Breast epithelium (tissue), 4 donors: ENCODE results near the gene CHD6. TPM values are rescaled to one million over a fixed set of nuclear protein-coding genes. Genes with fewer than 3 reads are reported as not detected.
A peak's percentile ranks its signal among the peaks of the same experiment; 100 is the strongest.

Source experiments
- DNase-seq, 2 donors: peaks; one replicate each; pipeline ENCODE4 v3.0.0-alpha.2; 2019; ENCODE audit warnings: low spot score in 2 of 2
- H3K27ac ChIP-seq, 2 donors: fragments of 200-600 bp; sonication (generic) in 1 of 2; one replicate each; pipeline ENCODE4 v1.5.1; 2016 to 2019; ENCODE audit warnings: mild to moderate bottlenecking in 1 of 2
- H3K27me3 ChIP-seq, 2 donors: fragments of 200-600 bp; sonication (generic) in 1 of 2; one replicate each; pipeline versions ENCODE4 v1.5.1 to v1.6.0; 2017 to 2019; ENCODE audit warnings: control low read depth in 1 of 2, mild to moderate bottlenecking in 1 of 2
- H3K36me3 ChIP-seq: fragments of 200-600 bp; one replicate; pipeline ENCODE4 v1.5.1; 2019
- H3K4me1 ChIP-seq, 2 donors: fragments of 200-600 bp; sonication (generic); one replicate each; pipeline ENCODE4 v1.5.1; 2016 to 2019; ENCODE audit warnings: control low read depth in 1 of 2
- H3K4me3 ChIP-seq, 3 donors: fragments of 200-600 bp; sonication (generic); 1 replicate in 2 of 3; 2 replicates in 1 of 3; pipeline ENCODE4 v1.5.1; 2016 to 2019; ENCODE audit warnings: mild to moderate bottlenecking in 3 of 3, moderate library complexity in 2 of 3
- H3K9me3 ChIP-seq, 2 donors: fragments of 200-600 bp; sonication (generic) in 1 of 2; one replicate each; pipeline ENCODE4 v1.5.1; 2016 to 2019; ENCODE audit warnings: control low read depth in 1 of 2
- CTCF ChIP-seq, 3 donors: fragments of 450-650 bp; IDR thresholded peaks; one replicate each; pipeline ENCODE4 v1.5.1; 2016 to 2017; ENCODE audit warnings: antibody characterized with exemption in 3 of 3, mild to moderate bottlenecking in 3 of 3, moderate library complexity in 3 of 3
- POLR2A ChIP-seq: fragments of 450-650 bp; IDR thresholded peaks from one replicate; pipeline ENCODE4 v1.6.1; 2016; ENCODE audit warnings: antibody characterized with exemption, mild to moderate bottlenecking, moderate library complexity
- POLR2AphosphoS5 ChIP-seq, 3 donors: sonication (generic); formaldehyde crosslinking; IDR thresholded peaks; one replicate each; pipeline ENCODE4 v1.6.1; 2017; ENCODE audit warnings: antibody characterized with exemption in 3 of 3
- intact Hi-C: fragments of 100-400 bp; cut with DNase I; formaldehyde crosslinking; loops from one replicate; pipeline ENCODE4 v1.15.1; 2023; ENCODE audit warnings: low total_unique reads
- total RNA-seq, 3 donors: library from RNA; depleted of rRNA; stranded (reverse); fragments of >200 nt; gene quantifications; one replicate each; pipeline ENCODE4 v1.1.0, GENCODE V29; 2016

CHD6 gene
- total RNA-seq, 3 donors from 2014 or later: 31.4 to 85.8 (median 81.0) TPM

DNA sequence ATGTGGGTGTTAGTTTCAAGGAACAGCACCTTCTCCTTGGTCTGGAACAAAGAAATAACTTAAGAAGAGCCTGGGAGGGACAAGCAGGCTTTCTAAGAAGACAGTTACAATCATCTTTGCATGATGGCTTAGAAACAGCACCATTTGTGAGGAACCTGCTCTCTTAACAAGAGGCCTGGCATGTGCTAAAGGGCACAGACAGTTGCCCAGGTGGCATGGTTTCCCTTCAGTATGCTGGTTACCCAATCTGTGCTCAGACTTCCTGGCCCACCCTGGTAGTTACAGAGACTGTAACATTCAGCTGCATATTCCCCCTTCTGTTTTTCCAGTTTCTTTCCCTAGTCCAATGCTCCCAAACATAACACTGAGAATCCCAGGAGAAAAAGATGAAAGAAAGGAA is 84.0 kb downstream of the CHD6 start:
- no peak overlapping the region for H3K27ac ChIP-seq
- DNase-seq: no peak
- H3K9me3 ChIP-seq: peaks cover 0 to 3% of the 10 kb centered on the region in 2 donors
- H3K4me1 ChIP-seq: no peaks in the 10 kb centered on the region
- intact Hi-C loops: no loop called here
- no peak overlapping the region for H3K4me3 ChIP-seq
- no peaks in the 10 kb centered on the region for H3K36me3 ChIP-seq
- TF ChIP-seq POLR2AphosphoS5 (IDR thresholded peaks at IDR 0.05): no peak
- no peak for TF ChIP-seq POLR2A
- no peak for TF ChIP-seq CTCF (IDR thresholded peaks at IDR 0.05)
- H3K27me3 ChIP-seq: no peaks in the 10 kb centered on the region

GRCh38 chr20:41533537-41534136 is 84.5 kb downstream of the CHD6 start:
- intact Hi-C loops: no loop called here
- TF ChIP-seq POLR2A (no peak), POLR2AphosphoS5 (IDR thresholded peaks at IDR 0.05) (no peak)
- no peaks in the 10 kb centered on the region for H3K27me3 ChIP-seq
- no peaks in the 10 kb centered on the region for H3K36me3 ChIP-seq
- DNase-seq: no peak
- H3K4me1 ChIP-seq: no peaks in the 10 kb centered on the region
- H3K27ac ChIP-seq: peak overlapping the region in 1 of 2 donors; percentile 13
- no peak overlapping the region for H3K4me3 ChIP-seq
- peaks cover 0 to 3% of the 10 kb centered on the region in 2 donors for H3K9me3 ChIP-seq

DNA sequence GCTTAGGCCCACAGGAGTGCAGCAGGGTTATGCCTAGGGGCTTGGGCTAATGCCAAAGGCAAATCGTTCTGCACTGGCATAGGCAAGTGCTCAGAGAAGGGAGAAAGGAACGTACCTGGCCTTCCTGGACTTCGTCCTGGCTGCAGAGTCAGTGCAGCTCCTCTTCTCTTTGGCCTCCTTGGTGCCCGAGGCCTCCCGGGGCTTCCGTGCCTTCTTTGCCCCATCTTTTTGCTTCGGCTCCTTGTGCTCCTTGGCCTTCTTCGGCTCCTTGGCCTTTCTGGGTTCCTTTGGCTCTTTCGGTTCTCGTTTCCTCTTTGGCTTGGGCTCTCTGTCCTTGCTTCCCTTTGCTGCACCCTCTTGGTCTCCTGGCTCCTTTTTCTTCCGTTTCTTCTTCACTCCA is 85.2 kb downstream of the CHD6 start:
- TF ChIP-seq POLR2A (no peak), CTCF (IDR thresholded peaks at IDR 0.05) (no peak), POLR2AphosphoS5 (IDR thresholded peaks at IDR 0.05) (no peak)
- Histone ChIP-seq H3K4me1 (no peaks in the 10 kb centered on the region), H3K9me3 (peaks cover 0 to 1% of the 10 kb centered on the region in 2 donors), H3K27me3 (no peaks in the 10 kb centered on the region), H3K36me3 (no peaks in the 10 kb centered on the region), H3K27ac (no peak overlapping the region), H3K4me3 (no peak overlapping the region)
- intact Hi-C loops: no loop called here
- no peak for DNase-seq

DNA sequence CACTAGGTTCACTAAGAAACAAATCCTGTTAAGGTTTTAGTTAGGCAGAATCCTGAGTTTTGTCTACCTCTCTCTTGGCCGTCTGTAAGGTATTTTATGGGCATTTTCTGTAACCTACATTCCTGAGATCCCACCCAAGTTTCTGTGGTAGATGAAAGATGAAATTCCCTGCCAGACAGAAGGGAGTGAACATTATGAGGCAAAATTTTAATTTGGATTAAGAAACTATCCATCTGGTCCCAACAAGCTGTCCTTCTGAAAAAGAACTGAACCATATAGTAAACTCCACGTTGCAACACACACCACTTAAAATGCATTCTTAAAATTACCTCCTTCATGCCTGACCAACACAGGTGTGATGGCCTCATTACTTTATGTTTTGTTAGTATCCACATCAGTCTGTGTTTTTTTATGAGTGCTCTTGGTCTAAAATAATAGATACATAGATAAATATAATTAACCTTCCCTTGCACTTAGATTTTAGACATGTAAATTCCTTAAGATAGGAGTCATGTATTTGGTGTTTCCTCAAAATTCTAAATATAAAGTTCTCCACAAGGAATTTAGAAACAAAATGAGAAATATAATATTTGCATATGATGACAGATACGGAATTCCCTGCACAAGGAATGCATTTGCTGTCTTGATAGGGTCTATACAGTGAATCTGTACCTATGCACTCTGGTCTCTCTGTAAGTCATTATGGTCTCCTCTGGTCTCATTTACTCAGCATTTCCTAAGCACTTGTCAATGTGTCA is 86.5 kb downstream of the CHD6 start:
- no peak for DNase-seq
- no peak for TF ChIP-seq POLR2A
- TF ChIP-seq POLR2AphosphoS5 (IDR thresholded peaks at IDR 0.05): no peak
- no peak for TF ChIP-seq CTCF (IDR thresholded peaks at IDR 0.05)
- intact Hi-C loops: no loop called here
- Histone ChIP-seq H3K27ac (no peak overlapping the region), H3K9me3 (no peaks in the 10 kb centered on the region), H3K4me3 (no peak overlapping the region), H3K4me1 (no peaks in the 10 kb centered on the region), H3K36me3 (no peaks in the 10 kb centered on the region), H3K27me3 (no peaks in the 10 kb centered on the region)

- Histone ChIP-seq H3K4me3 (no peak overlapping the region), H3K9me3 (no peaks in the 10 kb centered on the region), H3K27me3 (no peaks in the 10 kb centered on the region), H3K27ac (no peak overlapping the region), H3K36me3 (no peaks in the 10 kb centered on the region), H3K4me1 (no peaks in the 10 kb centered on the region)
- DNase-seq: no peak
- intact Hi-C loops: no loop called here
- TF ChIP-seq POLR2AphosphoS5 (IDR thresholded peaks at IDR 0.05) (no peak), POLR2A (no peak), CTCF (IDR thresholded peaks at IDR 0.05) (no peak)
Observed at GRCh38 chr20:41530923-41531322, 87.3 kb downstream of the CHD6 start.
